ENCODE measurements around the gene TMEM203. TPM values are rescaled to one million over a fixed set of nuclear protein-coding genes. Genes with fewer than 3 reads are reported as not detected.

The TMEM203 gene
- total and polyA plus RNA-seq, 2 of the 13 experiments (the other 11 are each of a cell fraction or from before 2014, with no cell fraction given) = 23.4 to 36.7 TPM

DNA sequence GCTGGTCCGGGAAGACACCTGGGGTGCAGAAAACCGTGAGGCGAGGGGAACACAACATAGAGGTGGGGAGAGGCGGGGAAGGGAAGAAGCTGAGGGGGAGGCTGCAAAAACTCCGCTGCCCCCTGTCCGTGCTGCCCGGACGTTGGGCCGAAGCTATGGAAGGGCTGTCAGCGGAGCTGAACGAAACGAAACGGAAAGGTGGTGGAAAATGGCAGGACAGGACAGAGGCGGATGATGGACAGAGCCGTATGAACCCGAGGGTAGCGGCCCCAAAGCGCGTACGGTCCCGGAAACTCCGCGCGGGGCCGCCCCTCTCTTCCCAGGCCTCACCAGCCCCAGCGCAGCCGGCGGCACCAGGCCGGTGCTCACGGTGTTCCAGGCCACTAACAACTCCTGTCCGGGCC is 17.4 kb downstream of the TMEM203 start (continued):
- TF ChIP-seq, protein P1, sequence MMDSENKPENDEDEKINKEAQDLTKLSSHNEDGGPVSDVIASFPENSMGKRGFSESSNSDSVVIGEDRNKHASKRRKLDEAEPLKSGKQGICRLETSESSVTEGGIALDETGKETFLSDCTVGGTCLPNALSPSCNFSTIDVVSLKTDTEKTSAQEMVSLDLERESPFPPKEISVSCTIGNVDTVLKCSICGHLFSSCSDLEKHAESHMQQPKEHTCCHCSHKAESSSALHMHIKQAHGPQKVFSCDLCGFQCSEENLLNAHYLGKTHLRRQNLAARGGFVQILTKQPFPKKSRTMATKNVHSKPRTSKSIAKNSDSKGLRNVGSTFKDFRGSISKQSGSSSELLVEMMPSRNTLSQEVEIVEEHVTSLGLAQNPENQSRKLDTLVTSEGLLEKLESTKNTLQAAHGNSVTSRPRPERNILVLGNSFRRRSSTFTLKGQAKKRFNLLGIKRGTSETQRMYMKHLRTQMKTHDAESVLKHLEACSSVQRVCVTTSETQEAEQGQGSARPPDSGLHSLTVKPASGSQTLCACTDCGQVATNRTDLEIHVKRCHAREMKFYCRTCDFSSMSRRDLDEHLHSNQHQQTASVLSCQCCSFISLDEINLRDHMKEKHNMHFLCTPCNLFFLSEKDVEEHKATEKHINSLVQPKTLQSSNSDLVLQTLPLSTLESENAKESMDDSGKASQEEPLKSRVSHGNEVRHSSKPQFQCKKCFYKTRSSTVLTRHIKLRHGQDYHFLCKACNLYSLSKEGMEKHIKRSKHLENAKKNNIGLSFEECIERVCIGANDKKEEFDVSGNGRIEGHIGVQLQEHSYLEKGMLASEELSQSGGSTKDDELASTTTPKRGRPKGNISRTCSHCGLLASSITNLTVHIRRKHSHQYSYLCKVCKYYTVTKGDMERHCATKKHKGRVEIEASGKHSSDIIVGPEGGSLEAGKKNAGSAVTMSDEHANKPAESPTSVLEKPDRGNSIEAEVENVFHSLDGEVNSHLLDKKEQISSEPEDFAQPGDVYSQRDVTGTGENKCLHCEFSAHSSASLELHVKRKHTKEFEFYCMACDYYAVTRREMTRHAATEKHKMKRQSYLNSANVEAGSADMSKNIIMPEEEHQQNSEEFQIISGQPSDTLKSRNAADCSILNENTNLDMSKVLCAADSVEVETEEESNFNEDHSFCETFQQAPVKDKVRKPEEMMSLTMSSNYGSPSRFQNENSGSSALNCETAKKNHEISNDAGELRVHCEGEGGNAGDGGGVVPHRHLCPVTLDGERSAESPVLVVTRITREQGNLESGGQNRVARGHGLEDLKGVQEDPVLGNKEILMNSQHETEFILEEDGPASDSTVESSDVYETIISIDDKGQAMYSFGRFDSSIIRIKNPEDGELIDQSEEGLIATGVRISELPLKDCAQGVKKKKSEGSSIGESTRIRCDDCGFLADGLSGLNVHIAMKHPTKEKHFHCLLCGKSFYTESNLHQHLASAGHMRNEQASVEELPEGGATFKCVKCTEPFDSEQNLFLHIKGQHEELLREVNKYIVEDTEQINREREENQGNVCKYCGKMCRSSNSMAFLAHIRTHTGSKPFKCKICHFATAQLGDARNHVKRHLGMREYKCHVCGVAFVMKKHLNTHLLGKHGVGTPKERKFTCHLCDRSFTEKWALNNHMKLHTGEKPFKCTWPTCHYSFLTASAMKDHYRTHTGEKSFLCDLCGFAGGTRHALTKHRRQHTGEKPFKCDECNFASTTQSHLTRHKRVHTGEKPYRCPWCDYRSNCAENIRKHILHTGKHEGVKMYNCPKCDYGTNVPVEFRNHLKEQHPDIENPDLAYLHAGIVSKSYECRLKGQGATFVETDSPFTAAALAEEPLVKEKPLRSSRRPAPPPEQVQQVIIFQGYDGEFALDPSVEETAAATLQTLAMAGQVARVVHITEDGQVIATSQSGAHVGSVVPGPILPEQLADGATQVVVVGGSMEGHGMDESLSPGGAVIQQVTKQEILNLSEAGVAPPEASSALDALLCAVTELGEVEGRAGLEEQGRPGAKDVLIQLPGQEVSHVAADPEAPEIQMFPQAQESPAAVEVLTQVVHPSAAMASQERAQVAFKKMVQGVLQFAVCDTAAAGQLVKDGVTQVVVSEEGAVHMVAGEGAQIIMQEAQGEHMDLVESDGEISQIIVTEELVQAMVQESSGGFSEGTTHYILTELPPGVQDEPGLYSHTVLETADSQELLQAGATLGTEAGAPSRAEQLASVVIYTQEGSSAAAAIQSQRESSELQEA (CRISPR knock-in tag; IDR thresholded peaks at IDR 0.05; ENCODE audit: not compliant biosample characterization) = peak; percentile 30
- TF ChIP-seq ZFP37 (CRISPR knock-in tag; IDR thresholded peaks at IDR 0.05; ENCODE audit: borderline replicate concordance) = no peak
- TF ChIP-seq SRY (CRISPR knock-in tag; IDR thresholded peaks at IDR 0.05) = no peak
- 0 out of 2 replicates have a peak, but pooled peaks have one; percentile 36 for TF ChIP-seq ZNF780A (CRISPR knock-in tag; IDR thresholded peaks at IDR 0.05)
- TF ChIP-seq EED (CRISPR knock-in tag; IDR thresholded peaks at IDR 0.05) = no peak; the same call in 1 of the 2 replicates
- no peak for TF ChIP-seq MED8 (CRISPR knock-in tag; IDR thresholded peaks at IDR 0.05; ENCODE audit: insufficient replicate concordance)
- no peak for TF ChIP-seq HNRNPH1 (optimal IDR thresholded peaks at IDR 0.05; ENCODE audit: low read depth, low read length)
- TF ChIP-seq ZBTB8A (CRISPR knock-in tag; IDR thresholded peaks at IDR 0.05; ENCODE audit: borderline replicate concordance, low read depth) = no peak
- no peak for TF ChIP-seq ZMAT3 (CRISPR knock-in tag; conservative IDR thresholded peaks at IDR 0.05)
- no peak for TF ChIP-seq AFF4 (CRISPR knock-in tag; IDR thresholded peaks at IDR 0.05)
- peak; percentile 32; the same call in 1 of the 2 replicates for TF ChIP-seq TERF1 (CRISPR knock-in tag; IDR thresholded peaks at IDR 0.05)
- TF ChIP-seq CCAR2 (optimal IDR thresholded peaks at IDR 0.05; ENCODE audit: low read depth, low read length) = no peak
- TF ChIP-seq, protein P2, sequence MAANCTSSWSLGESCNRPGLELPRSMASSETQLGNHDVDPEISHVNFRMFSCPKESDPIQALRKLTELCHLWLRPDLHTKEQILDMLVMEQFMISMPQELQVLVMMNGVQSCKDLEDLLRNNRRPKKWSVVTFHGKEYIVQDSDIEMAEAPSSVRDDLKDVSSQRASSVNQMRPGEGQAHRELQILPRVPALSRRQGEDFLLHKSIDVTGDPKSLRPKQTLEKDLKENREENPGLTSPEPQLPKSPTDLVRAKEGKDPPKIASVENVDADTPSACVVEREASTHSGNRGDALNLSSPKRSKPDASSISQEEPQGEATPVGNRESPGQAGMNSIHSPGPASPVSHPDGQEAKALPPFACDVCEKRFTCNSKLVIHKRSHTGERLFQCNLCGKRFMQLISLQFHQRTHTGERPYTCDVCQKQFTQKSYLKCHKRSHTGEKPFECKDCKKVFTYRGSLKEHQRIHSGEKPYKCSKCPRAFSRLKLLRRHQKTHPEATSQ (CRISPR knock-in tag; IDR thresholded peaks at IDR 0.05; ENCODE audit: borderline replicate concordance) = no peak
- TF ChIP-seq ZNF792 (CRISPR knock-in tag; IDR thresholded peaks at IDR 0.05) = no peak
